ENCODE data around the gene SHD.
"Not testable (repeated sequence)": the region's sequence is repeated elsewhere in the genome, so short reads cannot be mapped to it uniquely, and the experiment has no call there.

Gene SHD

GRCh38 chr19:4241824-4242430 is 37.1 kb upstream of the SHD start:
- H3K36me3 ChIP-seq (ENCODE audit: control insufficient read depth, insufficient read depth, low read length) = no peaks in the 10 kb centered on the region
- no CpG with 5 or more reads among the region's 5 CpGs for WGBS (ENCODE audit: insufficient coverage, insufficient read length)
- no peaks in the 10 kb centered on the region for H3K27me3 ChIP-seq (ENCODE audit: control insufficient read depth, insufficient read depth, low read length)
- H3K27ac ChIP-seq (ENCODE audit: low read length) = no peak overlapping the region
- H3K4me1 ChIP-seq (ENCODE audit: control insufficient read depth, insufficient read depth, low read length) = 0 out of 2 replicates have a peak, but pooled peaks cover 2% of the 10 kb centered on the region
- no peak for DNase-seq (ENCODE audit: low read depth, low spot score)
- no peak overlapping the region for H3K4me3 ChIP-seq (ENCODE audit: low read length)
- H3K9me3 ChIP-seq (ENCODE audit: control insufficient read depth, insufficient read depth, low read length) = no peaks in the 10 kb centered on the region

- no CpG with 5 or more reads among the region's 6 CpGs for WGBS (ENCODE audit: insufficient coverage, insufficient read length)
- peaks cover 11% of the 10 kb centered on the region for H3K36me3 ChIP-seq (ENCODE audit: control insufficient read depth, insufficient read depth, low read length)
- H3K4me3 ChIP-seq (ENCODE audit: low read length); H3K27ac ChIP-seq (ENCODE audit: low read length); DNase-seq (ENCODE audit: low read depth, low spot score); H3K9me3 ChIP-seq (ENCODE audit: control insufficient read depth, insufficient read depth, low read length); H3K27me3 ChIP-seq (ENCODE audit: control insufficient read depth, insufficient read depth, low read length); H3K4me1 ChIP-seq (ENCODE audit: control insufficient read depth, insufficient read depth, low read length): not testable (repeated sequence)
These were observed 33.1 kb upstream of the SHD start for GRCh38 chr19:4245938-4246337.

GRCh38 chr19:4246767-4247593 is 32.1 kb upstream of the SHD start, which contains the start of gene YJU2:
Gene YJU2, plus strand, starts transcription at chr19:4247080. Its CDS starts 67 bp downstream, at chr19:4247147.
- peaks cover 14% of the 10 kb centered on the region for H3K36me3 ChIP-seq (ENCODE audit: control insufficient read depth, insufficient read depth, low read length)
- no CpG with 5 or more reads among the region's 45 CpGs for WGBS (ENCODE audit: insufficient coverage, insufficient read length)
- peak within 1 kb of the TSS; percentile 91; the same call in 1 of the 2 replicates for H3K4me3 ChIP-seq (ENCODE audit: low read length)

GRCh38 chr19:4256563-4256962 is 22.5 kb upstream of the SHD start:
- Histone ChIP-seq H3K27me3 (ENCODE audit: control insufficient read depth, insufficient read depth, low read length) (no peaks in the 10 kb centered on the region), H3K27ac (ENCODE audit: low read length) (no peak overlapping the region), H3K4me3 (ENCODE audit: low read length) (no peak overlapping the region), H3K9me3 (ENCODE audit: control insufficient read depth, insufficient read depth, low read length) (no peaks in the 10 kb centered on the region), H3K36me3 (ENCODE audit: control insufficient read depth, insufficient read depth, low read length) (peaks cover 23% of the 10 kb centered on the region), H3K4me1 (ENCODE audit: control insufficient read depth, insufficient read depth, low read length) (no peaks in the 10 kb centered on the region)
- WGBS (ENCODE audit: insufficient coverage, insufficient read length) = no CpG with 5 or more reads among the region's 4 CpGs
- DNase-seq (ENCODE audit: low read depth, low spot score) = no peak

More at GRCh38 chr19:4246767-4247593, 32.1 kb upstream of the SHD start, which contains the start of gene YJU2:
- Histone ChIP-seq H3K9me3 (ENCODE audit: control insufficient read depth, insufficient read depth, low read length) (no peaks in the 10 kb centered on the region), H3K4me1 (ENCODE audit: control insufficient read depth, insufficient read depth, low read length) (0 out of 2 replicates have a peak, but pooled peaks cover 2% of the 10 kb centered on the region), H3K27me3 (ENCODE audit: control insufficient read depth, insufficient read depth, low read length) (no peaks in the 10 kb centered on the region), H3K27ac (ENCODE audit: low read length) (no peak within 1 kb of the TSS)
- peak; percentile 94 for DNase-seq (ENCODE audit: low read depth, low spot score)

DNA sequence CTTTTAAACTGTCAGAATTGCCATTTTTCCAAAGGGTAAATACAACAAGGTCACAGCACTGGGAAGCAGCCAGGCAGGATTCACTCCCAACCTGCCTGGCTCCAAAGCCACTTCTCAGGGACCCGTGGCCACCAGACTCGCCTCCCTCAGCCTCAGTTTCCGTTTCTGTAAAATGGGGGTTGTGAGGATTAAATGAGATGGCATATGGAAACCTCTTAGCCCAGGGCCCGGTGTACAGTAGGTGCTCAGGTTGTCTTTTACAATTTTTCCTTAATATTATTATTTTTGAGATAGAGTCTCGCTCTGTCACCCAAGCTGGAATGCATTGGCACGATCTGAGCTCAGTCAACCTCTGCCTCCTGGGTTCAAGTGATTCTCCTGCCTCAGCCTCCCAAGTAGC is 22.0 kb upstream of the SHD start:
- no peaks in the 10 kb centered on the region for H3K27me3 ChIP-seq (ENCODE audit: control insufficient read depth, insufficient read depth, low read length)
- H3K4me1 ChIP-seq (ENCODE audit: control insufficient read depth, insufficient read depth, low read length) = no peaks in the 10 kb centered on the region
- H3K4me3 ChIP-seq (ENCODE audit: low read length) = no peak overlapping the region
- no peaks in the 10 kb centered on the region for H3K9me3 ChIP-seq (ENCODE audit: control insufficient read depth, insufficient read depth, low read length)
- no peak overlapping the region for H3K27ac ChIP-seq (ENCODE audit: low read length)
- DNase-seq (ENCODE audit: low read depth, low spot score) = no peak
- H3K36me3 ChIP-seq (ENCODE audit: control insufficient read depth, insufficient read depth, low read length) = peaks cover 23% of the 10 kb centered on the region
- WGBS (ENCODE audit: insufficient coverage, insufficient read length) = no CpG with 5 or more reads among the region's 6 CpGs

GRCh38 chr19:4258181-4258580 is 20.9 kb upstream of the SHD start:
- H3K27ac ChIP-seq (ENCODE audit: low read length) = no peak overlapping the region
- H3K4me1 ChIP-seq (ENCODE audit: control insufficient read depth, insufficient read depth, low read length) = no peaks in the 10 kb centered on the region
- no peak for DNase-seq (ENCODE audit: low read depth, low spot score)
- peaks cover 23% of the 10 kb centered on the region for H3K36me3 ChIP-seq (ENCODE audit: control insufficient read depth, insufficient read depth, low read length)
- no peak overlapping the region for H3K4me3 ChIP-seq (ENCODE audit: low read length)
- no CpG with 5 or more reads among the region's 28 CpGs for WGBS (ENCODE audit: insufficient coverage, insufficient read length)
- no peaks in the 10 kb centered on the region for H3K9me3 ChIP-seq (ENCODE audit: control insufficient read depth, insufficient read depth, low read length)
- H3K27me3 ChIP-seq (ENCODE audit: control insufficient read depth, insufficient read depth, low read length) = no peaks in the 10 kb centered on the region

- Histone ChIP-seq H3K27ac (ENCODE audit: low read length) (no peak overlapping the region), H3K27me3 (ENCODE audit: control insufficient read depth, insufficient read depth, low read length) (no peaks in the 10 kb centered on the region), H3K36me3 (ENCODE audit: control insufficient read depth, insufficient read depth, low read length) (peaks cover 19% of the 10 kb centered on the region), H3K9me3 (ENCODE audit: control insufficient read depth, insufficient read depth, low read length) (no peaks in the 10 kb centered on the region), H3K4me3 (ENCODE audit: low read length) (no peak overlapping the region), H3K4me1 (ENCODE audit: control insufficient read depth, insufficient read depth, low read length) (no peaks in the 10 kb centered on the region)
- no peak for DNase-seq (ENCODE audit: low read depth, low spot score)
- no CpG with 5 or more reads among the region's 11 CpGs for WGBS (ENCODE audit: insufficient coverage, insufficient read length)
These were observed 18.4 kb upstream of the SHD start for GRCh38 chr19:4260613-4261191.

DNA sequence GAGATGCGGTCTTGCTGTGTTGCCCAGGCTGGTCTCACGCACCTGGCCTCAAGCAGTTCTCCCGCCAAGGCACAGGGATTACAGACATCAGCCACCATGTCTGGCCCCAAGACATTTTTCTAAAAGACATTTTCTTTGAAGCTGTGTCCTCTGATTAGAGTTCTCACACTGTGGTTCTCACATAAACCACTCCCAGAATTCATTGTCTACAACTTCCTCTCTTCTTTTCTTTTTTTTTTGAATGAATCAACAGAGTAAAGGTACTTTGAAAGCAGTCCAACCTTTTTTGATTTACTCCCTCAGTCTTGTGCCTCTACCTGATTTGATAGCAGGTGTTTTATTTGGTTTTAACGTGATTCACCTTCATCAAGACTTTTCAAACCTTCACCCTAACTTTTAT is 14.3 kb upstream of the SHD start:
- Histone ChIP-seq H3K4me3 (ENCODE audit: low read length) (no peak overlapping the region), H3K27ac (ENCODE audit: low read length) (no peak overlapping the region), H3K9me3 (ENCODE audit: control insufficient read depth, insufficient read depth, low read length) (no peaks in the 10 kb centered on the region), H3K36me3 (ENCODE audit: control insufficient read depth, insufficient read depth, low read length) (peaks cover 16% of the 10 kb centered on the region), H3K27me3 (ENCODE audit: control insufficient read depth, insufficient read depth, low read length) (no peaks in the 10 kb centered on the region), H3K4me1 (ENCODE audit: control insufficient read depth, insufficient read depth, low read length) (no peaks in the 10 kb centered on the region; the same call in 1 of the 2 replicates)
- no CpG with 5 or more reads among the region's 4 CpGs for WGBS (ENCODE audit: insufficient coverage, insufficient read length)
- DNase-seq (ENCODE audit: low read depth, low spot score) = no peak

- WGBS (ENCODE audit: insufficient coverage, insufficient read length) = no CpG with 5 or more reads among the region's 18 CpGs
- DNase-seq (ENCODE audit: low read depth, low spot score) = no peak
These were observed 12.6 kb upstream of the SHD start for GRCh38 chr19:4266253-4267000.

More at GRCh38 chr19:4266253-4267000, 12.6 kb upstream of the SHD start:
- H3K4me3 ChIP-seq (ENCODE audit: low read length) = no peak overlapping the region
- H3K9me3 ChIP-seq (ENCODE audit: control insufficient read depth, insufficient read depth, low read length) = no peaks in the 10 kb centered on the region
- no peak overlapping the region for H3K27ac ChIP-seq (ENCODE audit: low read length)
- no peaks in the 10 kb centered on the region; the same call in 1 of the 2 replicates for H3K4me1 ChIP-seq (ENCODE audit: control insufficient read depth, insufficient read depth, low read length)
- H3K36me3 ChIP-seq (ENCODE audit: control insufficient read depth, insufficient read depth, low read length) = peaks cover 14% of the 10 kb centered on the region
- no peaks in the 10 kb centered on the region for H3K27me3 ChIP-seq (ENCODE audit: control insufficient read depth, insufficient read depth, low read length)
